Stimulated activated CD4-positive, alpha-beta T cell treated with anti-CD3 and anti-CD28 coated beads, TNF-alpha, amount 100 ng/mL, for 24 hours (primary cell): ENCODE data around the gene CAPSL.
"Not testable (repeated sequence)": the region's sequence is repeated elsewhere in the genome, so short reads cannot be mapped to it uniquely, and the experiment has no call there.

Experiments
- DNase-seq, 3 experiments: peaks; one replicate each; pipeline ENCODE4 v3.0.0-alpha.2; 2020; ENCODE audit warnings: low read depth in 3 of 3

CAPSL gene

DNA sequence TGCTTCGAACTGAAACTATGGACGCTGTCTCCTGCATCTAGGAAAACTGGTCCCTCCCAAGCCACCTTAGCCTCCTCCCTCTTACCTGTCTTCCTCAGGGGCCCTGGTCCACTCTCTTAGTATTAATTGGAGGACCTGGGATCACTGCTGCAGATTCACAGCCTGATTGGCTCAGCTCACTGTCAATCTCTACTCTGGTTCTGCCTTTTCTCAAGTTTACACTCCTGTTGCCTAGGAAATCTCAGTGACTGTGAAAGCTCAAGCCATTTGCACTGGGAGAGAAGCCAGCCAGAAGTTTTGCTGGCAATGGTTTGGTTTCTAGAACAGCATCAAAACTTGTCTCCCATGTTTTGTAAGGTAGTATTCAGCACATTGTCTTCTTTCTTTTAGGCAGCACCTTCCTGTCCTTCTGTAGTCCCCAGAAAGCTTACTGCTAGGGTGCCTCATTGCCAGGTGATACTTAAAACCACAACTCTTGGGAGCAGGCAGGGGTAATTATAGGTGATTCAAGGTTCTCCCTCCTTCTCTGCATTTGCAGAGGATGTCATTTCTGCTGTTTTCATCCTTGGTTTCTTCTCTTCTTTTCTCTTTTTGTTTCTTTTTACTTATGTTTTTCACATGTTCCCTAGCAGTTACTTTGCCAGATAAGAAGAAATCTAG lies at the start of gene CAPSL:
Gene CAPSL, minus strand, starts transcription at position 55 of the 660 bp plus-strand sequence. CDS start 17,502 bp downstream, outside the sequence.
- DNase-seq: no peak

GRCh38 chr5:35987776-35988175 lies 49.4 kb upstream of the CAPSL start:
- DNase-seq: no peak

GRCh38 chr5:35979715-35980114 lies 41.3 kb upstream of the CAPSL start:
- DNase-seq: no peak

DNA sequence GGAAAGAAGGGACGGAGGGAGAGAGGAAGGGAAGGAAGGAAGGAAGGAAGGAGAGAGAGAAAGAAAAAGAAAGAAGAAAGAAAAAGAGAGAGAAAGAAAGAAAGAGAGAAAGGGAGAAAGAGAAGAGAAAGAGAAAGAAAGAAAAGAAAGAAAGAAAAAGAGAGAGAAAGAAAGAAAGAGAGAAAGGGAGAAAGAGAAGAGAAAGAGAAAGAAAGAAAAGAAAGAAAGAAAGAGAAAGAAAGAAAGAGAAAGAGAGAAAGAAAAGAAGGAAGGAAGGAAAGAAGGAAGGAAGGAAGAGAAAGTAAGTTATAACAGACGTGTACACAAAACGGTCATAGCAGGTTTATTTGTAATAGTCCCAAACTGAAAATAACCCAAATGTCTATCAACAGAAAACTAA lies 38.4 kb upstream of the CAPSL start:
- not testable (repeated sequence) for DNase-seq

DNA sequence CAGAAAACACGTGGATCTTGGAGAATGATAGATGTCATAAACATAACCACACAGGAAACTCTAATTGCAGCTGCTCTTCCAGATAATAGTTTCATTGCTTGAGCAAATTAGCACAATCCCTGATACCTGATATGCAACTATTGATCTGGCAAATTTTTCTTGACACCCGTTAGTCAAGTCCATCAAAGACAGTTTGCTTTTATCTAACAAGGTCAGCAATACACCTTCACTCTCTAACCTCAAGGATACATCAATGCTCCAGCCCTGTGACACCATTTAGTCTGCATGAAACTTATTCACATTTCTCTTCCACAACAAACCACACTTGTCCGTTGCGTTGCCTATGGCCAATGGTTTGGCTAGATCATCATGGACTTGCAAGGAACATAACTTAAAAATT lies 36.1 kb upstream of the CAPSL start:
- DNase-seq: no peak

- no peak for DNase-seq
Measured at GRCh38 chr5:35971878-35972210, 33.4 kb upstream of the CAPSL start.

DNA sequence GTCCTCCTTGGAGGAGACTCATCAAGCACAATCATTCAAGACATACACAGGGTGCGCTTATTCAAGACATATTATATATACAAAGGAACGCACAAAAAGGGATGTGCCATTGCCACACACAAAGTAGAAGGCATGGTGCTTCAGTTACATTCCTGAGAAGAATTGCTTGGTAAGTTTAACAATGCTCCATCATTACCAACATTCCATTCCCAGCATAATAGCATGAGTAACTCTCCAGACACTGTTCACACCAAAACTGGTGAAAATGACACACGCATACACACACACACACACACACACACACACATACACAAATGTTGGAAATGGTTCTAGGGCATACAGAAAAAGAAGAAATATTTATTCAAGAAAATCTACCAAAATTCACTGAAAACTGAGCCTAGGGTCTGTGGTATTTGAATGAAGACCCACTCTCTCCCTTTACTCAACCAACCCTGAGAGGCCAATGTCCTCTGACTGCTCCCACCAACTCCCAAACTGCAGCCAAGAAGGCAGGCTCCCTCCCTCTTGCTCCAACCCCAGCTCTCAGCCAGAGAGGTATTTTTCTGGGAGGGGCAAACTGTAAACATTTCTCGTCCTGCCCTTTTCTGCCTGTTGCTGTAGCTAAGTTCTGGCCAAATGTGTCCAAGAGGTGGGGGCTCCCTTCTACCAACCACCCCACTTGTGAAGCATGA lies 32.9 kb upstream of the CAPSL start:
- no peak for DNase-seq

GRCh38 chr5:35963381-35963843 lies 25.0 kb upstream of the CAPSL start:
- no peak for DNase-seq

- no peak for DNase-seq
Measured at GRCh38 chr5:35960328-35960727, 21.9 kb upstream of the CAPSL start.

- no peak for DNase-seq
Measured at GRCh38 chr5:35956429-35956828, 18.0 kb upstream of the CAPSL start.

DNA sequence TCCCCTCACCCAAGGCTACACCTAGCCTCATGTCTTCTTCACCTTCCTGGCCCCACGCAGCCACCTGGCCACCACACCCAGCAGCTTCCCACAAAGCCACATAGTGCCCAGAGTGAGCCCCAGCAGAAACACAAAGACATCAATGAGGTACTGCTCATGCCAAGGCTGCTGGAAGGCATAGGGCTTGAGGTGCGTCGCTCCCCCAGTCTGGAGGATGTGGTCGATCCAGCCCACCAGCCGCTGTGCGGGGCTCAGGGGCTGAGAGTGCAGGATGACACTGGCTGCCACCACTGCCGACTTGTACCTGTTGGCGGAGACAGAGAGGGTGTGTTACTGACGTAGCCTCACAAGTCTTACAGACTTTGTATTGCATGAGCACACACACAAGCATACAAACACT lies 15.8 kb upstream of the CAPSL start:
- DNase-seq: no peak

DNA sequence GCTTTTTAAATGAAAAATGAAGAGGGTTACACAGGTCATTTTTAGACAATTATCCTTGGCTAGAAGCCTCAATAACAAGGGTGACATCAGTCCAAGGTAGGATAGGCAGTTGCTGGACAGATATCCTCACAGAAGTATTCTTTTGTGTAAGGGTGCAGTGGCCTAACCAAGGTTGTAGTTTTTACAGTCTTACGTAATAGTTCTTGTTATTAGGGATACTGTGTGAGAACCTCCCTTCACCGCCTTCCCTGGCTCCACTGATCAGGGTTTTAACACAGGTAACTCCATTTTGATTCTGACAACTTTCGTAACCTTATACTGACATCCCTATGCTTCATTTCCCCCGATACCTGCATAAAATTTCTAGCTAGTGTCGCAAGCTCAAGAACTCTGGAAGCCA lies 8.7 kb upstream of the CAPSL start:
- DNase-seq: no peak

DNA sequence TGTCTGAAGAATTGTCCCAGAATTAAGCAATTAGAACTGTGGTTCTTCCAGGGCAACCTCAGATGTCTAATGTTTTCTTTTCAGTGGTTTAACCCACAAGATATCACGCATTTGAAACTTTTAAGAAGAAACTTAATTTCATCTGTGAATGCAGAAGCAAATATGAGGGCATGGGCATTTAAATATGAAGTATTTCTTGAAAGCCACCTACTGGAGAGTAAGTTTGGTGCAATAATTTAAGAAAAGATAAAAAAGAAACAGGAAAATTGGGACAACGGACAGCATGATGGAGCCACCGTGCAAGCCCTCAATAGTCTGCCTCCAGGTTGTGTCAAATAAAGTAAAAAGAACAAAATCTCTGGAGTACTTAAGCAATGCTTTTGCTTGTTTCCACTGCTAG lies 1.2 kb upstream of the CAPSL start:
- no peak for DNase-seq

DNA sequence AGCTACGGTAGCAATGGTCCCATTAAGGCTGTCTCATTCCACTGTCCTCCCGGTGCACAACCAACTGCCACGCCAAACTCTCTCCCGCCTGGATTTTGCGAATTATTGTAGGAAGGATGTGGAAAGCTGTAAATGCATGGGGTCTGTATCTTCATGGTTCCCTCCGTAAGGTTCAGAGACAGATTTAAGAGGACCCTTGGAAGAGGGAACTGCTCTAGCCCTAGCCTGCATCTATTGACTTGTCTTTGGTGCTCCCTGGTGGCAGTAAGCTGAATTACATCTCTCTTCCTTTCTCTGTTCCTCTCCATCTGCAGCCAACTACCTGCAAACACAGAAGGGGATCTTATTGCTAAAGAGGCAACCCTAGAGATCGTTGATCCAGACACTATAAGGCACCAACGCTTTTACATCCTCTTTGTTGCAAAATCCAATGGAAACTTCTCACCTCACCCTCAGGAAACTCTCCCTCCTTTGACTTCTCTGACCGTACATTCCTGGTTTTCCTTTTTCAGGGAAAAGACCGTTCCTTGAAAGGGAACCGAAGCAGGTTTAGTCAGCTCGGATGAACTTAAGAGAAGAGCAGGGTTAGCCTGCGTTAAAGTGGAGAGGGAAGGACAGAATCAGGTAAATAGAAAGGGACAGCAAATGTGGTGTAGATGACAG lies 11.9 kb downstream of the CAPSL start:
- peak in 2 of 3 experiments; percentile 56 to 62 for DNase-seq

- peak; percentile 73 to 88 (median 74) for DNase-seq
Measured at GRCh38 chr5:35924950-35925722, 13.3 kb downstream of the CAPSL start.

GRCh38 chr5:35924122-35924949 lies 14.1 kb downstream of the CAPSL start:
- no peak for DNase-seq

DNA sequence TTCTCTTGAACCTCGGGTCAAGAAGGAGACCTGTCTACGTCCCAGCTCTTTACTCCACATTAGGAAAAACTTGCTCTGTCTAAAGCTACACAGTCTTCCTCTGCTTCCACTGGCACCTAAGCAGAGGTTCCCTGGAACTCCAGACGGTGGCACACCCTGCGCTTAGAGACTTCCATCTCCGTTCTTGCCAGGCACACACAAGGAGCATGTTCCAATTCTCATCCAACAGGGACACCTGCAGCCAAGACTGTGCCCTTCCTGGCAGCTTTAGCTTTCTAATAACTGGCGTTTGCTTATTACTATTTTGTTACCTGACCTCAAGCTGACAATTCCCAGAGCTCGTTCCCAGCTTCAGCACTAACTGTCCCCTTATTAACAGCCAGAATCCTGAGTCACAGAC lies 16.0 kb downstream of the CAPSL start:
- DNase-seq: no peak

DNA sequence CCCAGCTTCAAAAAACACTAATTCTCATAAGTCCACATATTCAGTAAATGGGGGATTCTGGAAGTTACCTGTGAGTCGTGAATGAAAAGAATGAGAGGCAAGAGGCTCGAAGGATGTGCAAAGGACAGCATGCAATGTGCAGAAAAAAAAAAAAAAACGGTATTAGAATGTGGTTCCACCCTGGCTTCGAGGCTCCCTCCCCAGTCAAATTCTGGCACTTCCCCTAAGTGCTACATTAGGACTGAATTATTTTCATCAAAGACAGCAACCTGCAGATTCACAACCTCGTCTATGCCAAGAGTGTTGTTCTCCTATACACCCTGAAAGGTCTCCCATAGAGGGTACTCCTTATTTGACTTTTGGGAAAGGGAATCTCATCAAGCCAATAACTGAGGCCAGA lies 16.5 kb downstream of the CAPSL start:
- DNase-seq: no peak

DNA sequence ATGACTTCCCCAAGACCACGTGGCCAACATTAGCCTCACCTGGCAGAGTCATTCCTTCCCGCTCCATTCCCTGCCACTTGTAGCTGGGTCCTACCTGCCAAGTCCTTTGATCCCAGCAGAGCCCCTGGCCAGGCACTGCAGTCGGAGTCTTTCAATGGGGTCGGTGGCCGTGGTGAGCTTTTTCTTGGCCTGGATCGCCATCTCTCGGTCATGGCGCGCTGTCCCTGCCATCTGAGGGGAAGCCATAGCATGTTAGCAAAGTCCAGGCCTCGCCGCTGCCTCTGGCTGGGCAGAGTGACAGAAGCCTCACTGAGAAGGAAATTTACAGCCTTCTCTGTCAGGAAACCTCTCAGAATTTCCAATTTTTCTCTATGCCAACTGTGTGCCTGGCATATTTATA lies 17.5 kb downstream of the CAPSL start:
- no peak for DNase-seq

GRCh38 chr5:35919191-35919590 lies 19.2 kb downstream of the CAPSL start:
- no peak for DNase-seq

- no peak for DNase-seq
Measured at GRCh38 chr5:35908814-35909213, 29.6 kb downstream of the CAPSL start.
